HepG2 (cell line): ENCODE results near the gene RESP18. TPM values are rescaled to one million over a fixed set of nuclear protein-coding genes. Genes with fewer than 3 reads are reported as not detected.

ENCODE experiments used
- ATAC-seq: fragments of 200-7000 bp; cut with Tn5 transposase; 3 replicates; pipeline ENCODE4 v1.9.1; 2020; ENCODE audit warnings: mild to moderate bottlenecking, moderate library complexity
- BruUV-seq: library from RNA; stranded (reverse); fragments of 400-500 nt; replicated peaks from 2 replicates; lab custom pipeline; 2021; lab: Mats Ljungman, UMichigan
- CTCF ChIA-PET: fragments of 300-600 bp; formaldehyde crosslinking; extraction: SDS; loops from one replicate; lab custom pipeline; 2021; ENCODE audit warnings: low total read pairs, inconsistent platforms, low intra/inter-chr PET ratio; lab: Yijun Ruan, JAX
- POLR2A ChIA-PET: fragments of 350-600 bp; sonication (Branson Sonifier 250); formaldehyde crosslinking; loops from one replicate; lab custom pipeline; 2020; ENCODE audit warnings: antibody characterized with exemption, inconsistent platforms; lab: Yijun Ruan, JAX
- DNase-seq: peaks from one replicate; pipeline ENCODE4 v3.0.0-alpha.2; 2015; ENCODE audit warnings: low spot score
- FAIRE-seq: peaks from 3 replicates; lab custom pipeline; 2011; peaks lifted over from hg19 to GRCh38; lab: Jason Lieb, UNC
- H2AFZ ChIP-seq: one replicate; pipeline ENCODE4 v1.6.1; 2011; ENCODE audit warnings: low read length, inconsistent platforms
- H3K27ac ChIP-seq: fragments of 300-600 bp; 3 replicates; pipeline ENCODE4 v1.8.0; 2011; ENCODE audit warnings: mixed run types, mild to moderate bottlenecking, mixed read lengths, low read length, inconsistent platforms; ENCODE audit not compliant: insufficient read depth; ENCODE audit errors: extremely low read length
- H3K27me3 ChIP-seq, 2 experiments: fragments of 200-600 bp in 1 of 2; 2 replicates in 1 of 2; 3 replicates in 1 of 2; pipeline versions ENCODE4 v1.6.0 to v1.8.0; 2011; ENCODE audit warnings: low read length in 2 of 2, mild to moderate bottlenecking in 2 of 2, moderate library complexity in 2 of 2, inconsistent platforms in 1 of 2; ENCODE audit not compliant: insufficient read depth in 2 of 2, control insufficient read depth in 1 of 2
- H3K36me3 ChIP-seq, 2 experiments: fragments of 200-600 bp in 1 of 2; replicated peaks in 1 of 2; 2 replicates in 1 of 2; 3 replicates in 1 of 2; pipeline versions ENCODE4 v1.5.1 to v1.8.0; 2011; ENCODE audit warnings: low read length in 2 of 2, inconsistent platforms in 1 of 2; ENCODE audit not compliant: insufficient read depth in 2 of 2, control insufficient read depth in 1 of 2
- H3K4me1 ChIP-seq: 2 replicates; pipeline ENCODE4 v1.5.1; 2012; ENCODE audit warnings: low read length, inconsistent platforms; ENCODE audit not compliant: insufficient read depth
- H3K4me2 ChIP-seq: 2 replicates; pipeline ENCODE4 v1.6.0; 2011; ENCODE audit warnings: low read depth, low read length, inconsistent platforms
- H3K4me3 ChIP-seq, 3 experiments: fragments of 200-600 bp in 1 of 3; sonication (generic), shearing (Covaris generic) in 1 of 3; replicated peaks in 1 of 3; 2 replicates each; pipeline ENCODE4 v1.5.1; 2011 to 2016; ENCODE audit warnings: low read length in 3 of 3, inconsistent platforms in 2 of 3, low read depth in 2 of 3, mild to moderate bottlenecking in 2 of 3, control low read depth in 1 of 3, mixed read lengths in 1 of 3; ENCODE audit not compliant: insufficient read depth in 1 of 3
- H3K79me2 ChIP-seq: one replicate; pipeline ENCODE4 v1.6.1; 2011; ENCODE audit warnings: low read length, inconsistent platforms; ENCODE audit not compliant: insufficient read depth
- H3K9ac ChIP-seq: 2 replicates; pipeline ENCODE4 v1.6.0; 2011; ENCODE audit warnings: mild to moderate bottlenecking, low read depth, low read length, inconsistent platforms; ENCODE audit not compliant: insufficient read depth
- H3K9me3 ChIP-seq: 2 replicates; pipeline ENCODE4 v1.5.1; 2012; ENCODE audit warnings: mild to moderate bottlenecking, low read length
- H4K20me1 ChIP-seq: 2 replicates; pipeline ENCODE4 v1.6.0; 2011; ENCODE audit warnings: inconsistent platforms, mild to moderate bottlenecking, low read length, moderate library complexity; ENCODE audit not compliant: insufficient read depth
- ARNT2 ChIP-seq: sonication (generic); formaldehyde crosslinking; IDR thresholded peaks from 2 replicates; pipeline ENCODE4 v1.8.0; 2022; ENCODE audit warnings: mild to moderate bottlenecking, low read depth, missing genetic modification reagents, moderate library complexity
- HNRNPLL ChIP-seq: fragments of 200-400 bp; formaldehyde crosslinking; IDR thresholded peaks from 2 replicates; pipeline ENCODE4 v1.6.1; 2017; ENCODE audit warnings: mild to moderate bottlenecking, low read depth, low read length; ENCODE audit not compliant: poor library complexity, severe bottlenecking
- TIGD3 ChIP-seq: sonication (generic); formaldehyde crosslinking; IDR thresholded peaks from 2 replicates; pipeline ENCODE4 v1.5.1; 2020; ENCODE audit warnings: mild to moderate bottlenecking, missing genetic modification reagents, borderline replicate concordance
- ZNF768 ChIP-seq: sonication (generic); formaldehyde crosslinking; IDR thresholded peaks from 2 replicates; pipeline ENCODE4 v1.4.0; 2020; ENCODE audit warnings: missing genetic modification reagents
- WGBS: methylation state at CpG from one replicate; pipeline ENCODE4 v1.1.6; 2017; ENCODE audit warnings: low lambda C conversion rate; 5-methylcytosine and 5-hydroxymethylcytosine counted together
- in situ Hi-C: cut with HindIII; loops from 2 replicates; pipeline ENCODE4 v1.10.0; 2017; ENCODE audit warnings: low pct_unique_long_range_greater_than_20kb; ENCODE audit not compliant: extremely low pct_ligation_motif_present
- intact Hi-C: fragments of 100-400 bp; cut with micrococcal nuclease; formaldehyde crosslinking; loops from one replicate; pipeline ENCODE4 v1.10.0; 2022; ENCODE audit not compliant: unreplicated experiment
- polyA plus RNA-seq, 8 experiments: library from polyadenylated mRNA; depleted of rRNA in 3 of 8; stranded (reverse) in 7 of 8; unstranded in 1 of 8; fragments of >200 nt; fragmentation: Illumina TruSeq in 4 of 8; extraction: Trizol in 4 of 8; gene quantifications; 2 replicates each; pipeline versions ENCODE4 v1.2.1 to v1.2.3, GENCODE V29; 2011 to 2016; ENCODE audit warnings: low read depth in 4 of 8, missing spikeins in 1 of 8, mixed read lengths in 1 of 8; ENCODE audit not compliant: insufficient read depth in 1 of 8
- total RNA-seq, 5 experiments: library from RNA; depleted of rRNA; stranded (reverse); fragments of >200 nt; fragmentation: Illumina TruSeq; extraction: Trizol; gene quantifications; 2 replicates each; pipeline ENCODE4 v1.2.3, GENCODE V29; 2016; ENCODE audit warnings: low read depth in 1 of 5
- TF ChIP-seq, protein P1 (sequence below): fragments of 450-650 bp; IDR thresholded peaks from 2 replicates; pipeline ENCODE4 v1.6.1; 2016
- TF ChIP-seq, protein P2 (sequence below), 2 experiments: fragments of 450-650 bp in 1 of 2; sonication (generic) in 1 of 2; formaldehyde crosslinking in 1 of 2; IDR thresholded peaks; 2 replicates each; pipeline versions ENCODE4 v1.6.1 to v1.8.0; 2016 to 2022; ENCODE audit warnings: antibody characterized with exemption in 1 of 2, mild to moderate bottlenecking in 1 of 2, missing genetic modification reagents in 1 of 2

RESP18 gene
- total and polyA plus RNA-seq, 2 of the 13 experiments (the other 11 are each of a cell fraction or from before 2014, with no cell fraction given): not detected

DNA sequence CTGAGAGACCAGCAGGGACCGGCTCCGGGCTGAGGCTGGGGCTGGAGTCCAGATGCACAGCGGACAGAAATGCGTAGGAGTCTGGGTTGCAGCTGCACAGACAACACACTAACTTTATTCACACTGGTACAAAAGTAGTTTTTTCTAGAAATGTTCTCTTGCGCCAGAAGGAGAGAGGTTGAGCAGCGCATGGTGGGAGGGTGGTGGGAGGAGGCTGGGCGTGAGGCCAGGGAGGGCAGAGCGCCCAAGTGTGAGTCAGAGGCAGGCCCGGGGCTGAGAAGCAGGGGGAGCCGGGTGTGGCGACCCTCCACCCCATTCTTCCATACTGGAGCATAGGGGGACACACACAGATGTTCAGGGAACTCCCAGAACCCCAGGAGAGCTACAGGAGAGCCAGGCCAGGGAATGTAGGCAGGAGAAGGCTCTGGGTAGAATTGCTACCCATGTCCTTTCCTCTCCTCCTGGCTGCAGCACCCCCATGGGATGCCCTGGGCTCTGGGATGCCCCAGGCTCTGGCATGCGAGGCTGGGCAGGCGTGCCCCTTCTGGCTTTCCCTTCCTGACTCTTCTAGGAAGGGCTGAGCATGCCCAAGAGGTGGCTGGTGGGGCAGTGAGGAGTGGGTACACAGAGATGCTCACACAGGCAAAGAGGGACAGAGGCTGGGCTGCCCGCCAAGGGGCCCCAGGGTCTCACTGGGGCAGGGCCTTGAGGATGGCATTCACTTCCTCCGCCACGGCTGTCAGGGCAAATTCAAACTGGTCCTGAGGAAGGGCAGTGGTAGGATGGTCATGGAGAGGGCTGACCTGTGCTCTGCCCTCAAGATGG, 42.8 kb downstream of the RESP18 start:
- H3K4me2 ChIP-seq: peak overlapping the region; percentile 28; the same call in 1 of the 2 replicates
- in situ Hi-C loops: no loop called here
- FAIRE-seq: no peak
- no peak overlapping the region for H2AFZ ChIP-seq
- no peak overlapping the region for H3K27ac ChIP-seq
- ATAC-seq: peak; percentile 10; the same call in 2 of the 3 replicates
- peaks cover 0 to 42% of the 10 kb centered on the region in 2 experiments; a peak in 4 of 5 replicates for H3K27me3 ChIP-seq
- no peaks in the 10 kb centered on the region for H3K79me2 ChIP-seq
- no TSS peak for BruUV-seq
- no peak overlapping the region for H3K4me3 ChIP-seq
- 18% methylated on average over 16 of the region's 16 CpGs for WGBS
- intact Hi-C loops: loop anchor here (10.0 kb wide), 1 partner anchor 245 kb away; no protein-coding TSS in a partner anchor
- peaks cover 0 to 2% of the 10 kb centered on the region in 2 experiments; a peak in 2 of 5 replicates for H3K36me3 ChIP-seq
- H3K9me3 ChIP-seq: no peaks in the 10 kb centered on the region
- ChIA-PET CTCF (no interaction called here), POLR2A (interaction anchor here (1.3 to 1.7 kb wide), 2 partner anchors 11 to 40 kb away, joined by 3 to 4 read pairs; partner anchors contain the start of gene DNAJB2)
- H3K4me1 ChIP-seq: peaks cover 25% of the 10 kb centered on the region
- H3K9ac ChIP-seq: no peak overlapping the region
- DNase-seq: no peak
- H4K20me1 ChIP-seq: no peaks in the 10 kb centered on the region
- no peak for TF ChIP-seq TIGD3 (CRISPR knock-in tag)
- peak; percentile 55 for TF ChIP-seq HNRNPLL
- TF ChIP-seq, protein P1, sequence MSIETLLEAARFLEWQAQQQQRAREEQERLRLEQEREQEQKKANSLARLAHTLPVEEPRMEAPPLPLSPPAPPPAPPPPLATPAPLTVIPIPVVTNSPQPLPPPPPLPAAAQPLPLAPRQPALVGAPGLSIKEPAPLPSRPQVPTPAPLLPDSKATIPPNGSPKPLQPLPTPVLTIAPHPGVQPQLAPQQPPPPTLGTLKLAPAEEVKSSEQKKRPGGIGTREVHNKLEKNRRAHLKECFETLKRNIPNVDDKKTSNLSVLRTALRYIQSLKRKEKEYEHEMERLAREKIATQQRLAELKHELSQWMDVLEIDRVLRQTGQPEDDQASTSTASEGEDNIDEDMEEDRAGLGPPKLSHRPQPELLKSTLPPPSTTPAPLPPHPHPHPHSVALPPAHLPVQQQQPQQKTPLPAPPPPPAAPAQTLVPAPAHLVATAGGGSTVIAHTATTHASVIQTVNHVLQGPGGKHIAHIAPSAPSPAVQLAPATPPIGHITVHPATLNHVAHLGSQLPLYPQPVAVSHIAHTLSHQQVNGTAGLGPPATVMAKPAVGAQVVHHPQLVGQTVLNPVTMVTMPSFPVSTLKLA: no peak
- peak; percentile 42; the same call in 1 of the 2 replicates for TF ChIP-seq ZNF768 (CRISPR knock-in tag)
- TF ChIP-seq, protein P2, sequence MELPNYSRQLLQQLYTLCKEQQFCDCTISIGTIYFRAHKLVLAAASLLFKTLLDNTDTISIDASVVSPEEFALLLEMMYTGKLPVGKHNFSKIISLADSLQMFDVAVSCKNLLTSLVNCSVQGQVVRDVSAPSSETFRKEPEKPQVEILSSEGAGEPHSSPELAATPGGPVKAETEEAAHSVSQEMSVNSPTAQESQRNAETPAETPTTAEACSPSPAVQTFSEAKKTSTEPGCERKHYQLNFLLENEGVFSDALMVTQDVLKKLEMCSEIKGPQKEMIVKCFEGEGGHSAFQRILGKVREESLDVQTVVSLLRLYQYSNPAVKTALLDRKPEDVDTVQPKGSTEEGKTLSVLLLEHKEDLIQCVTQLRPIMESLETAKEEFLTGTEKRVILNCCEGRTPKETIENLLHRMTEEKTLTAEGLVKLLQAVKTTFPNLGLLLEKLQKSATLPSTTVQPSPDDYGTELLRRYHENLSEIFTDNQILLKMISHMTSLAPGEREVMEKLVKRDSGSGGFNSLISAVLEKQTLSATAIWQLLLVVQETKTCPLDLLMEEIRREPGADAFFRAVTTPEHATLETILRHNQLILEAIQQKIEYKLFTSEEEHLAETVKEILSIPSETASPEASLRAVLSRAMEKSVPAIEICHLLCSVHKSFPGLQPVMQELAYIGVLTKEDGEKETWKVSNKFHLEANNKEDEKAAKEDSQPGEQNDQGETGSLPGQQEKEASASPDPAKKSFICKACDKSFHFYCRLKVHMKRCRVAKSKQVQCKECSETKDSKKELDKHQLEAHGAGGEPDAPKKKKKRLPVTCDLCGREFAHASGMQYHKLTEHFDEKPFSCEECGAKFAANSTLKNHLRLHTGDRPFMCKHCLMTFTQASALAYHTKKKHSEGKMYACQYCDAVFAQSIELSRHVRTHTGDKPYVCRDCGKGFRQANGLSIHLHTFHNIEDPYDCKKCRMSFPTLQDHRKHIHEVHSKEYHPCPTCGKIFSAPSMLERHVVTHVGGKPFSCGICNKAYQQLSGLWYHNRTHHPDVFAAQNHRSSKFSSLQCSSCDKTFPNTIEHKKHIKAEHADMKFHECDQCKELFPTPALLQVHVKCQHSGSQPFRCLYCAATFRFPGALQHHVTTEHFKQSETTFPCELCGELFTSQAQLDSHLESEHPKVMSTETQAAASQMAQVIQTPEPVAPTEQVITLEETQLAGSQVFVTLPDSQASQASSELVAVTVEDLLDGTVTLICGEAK (IDR thresholded peaks at IDR 0.05): no peak
- TF ChIP-seq, protein P2 (CRISPR knock-in tag; IDR thresholded peaks at IDR 0.05): peak; percentile 64; the same call in 1 of the 2 replicates
- no peak for TF ChIP-seq ARNT2 (CRISPR knock-in tag)
